Smooth muscle cell (in vitro differentiated cells): Measurements from ENCODE around the gene HIBCH. TPM values are rescaled to one million over a fixed set of nuclear protein-coding genes. Genes with fewer than 3 reads are reported as not detected.
"Not testable (repeated sequence)": the region's sequence is repeated elsewhere in the genome, so short reads cannot be mapped to it uniquely, and the experiment has no call there.

Source experiments
- DNase-seq: peaks from one replicate; lab custom pipeline; 2025; ENCODE audit not compliant: unreplicated experiment; lab: John Stamatoyannopoulos, UW
- H2AFZ ChIP-seq: fragments of 200-600 bp; sonication (generic); 2 replicates; pipeline ENCODE4 v1.6.0; 2016; ENCODE audit warnings: antibody characterized with exemption, low read depth, mild to moderate bottlenecking
- H3F3A ChIP-seq: fragments of 200-600 bp; sonication (generic); 2 replicates; pipeline ENCODE4 v1.6.0; 2017; ENCODE audit warnings: antibody characterized with exemption, low read depth
- H3K27ac ChIP-seq: fragments of 200-600 bp; sonication (generic); 2 replicates; pipeline ENCODE4 v1.5.1; 2016; ENCODE audit warnings: low read depth, mild to moderate bottlenecking
- H3K27me3 ChIP-seq: fragments of 200-600 bp; sonication (generic); 2 replicates; pipeline ENCODE4 v1.6.1; 2016; ENCODE audit warnings: low read depth, mild to moderate bottlenecking
- H3K36me3 ChIP-seq: fragments of 200-600 bp; sonication (generic); 2 replicates; pipeline ENCODE4 v1.5.1; 2016; ENCODE audit warnings: low read depth
- H3K4me1 ChIP-seq: fragments of 200-600 bp; sonication (generic); 2 replicates; pipeline ENCODE4 v1.5.1; 2016; ENCODE audit warnings: low read depth
- H3K4me2 ChIP-seq: fragments of 200-600 bp; sonication (generic); 2 replicates; pipeline ENCODE4 v1.6.0; 2016; ENCODE audit warnings: mild to moderate bottlenecking
- H3K4me3 ChIP-seq: fragments of 200-600 bp; sonication (generic); 2 replicates; pipeline ENCODE4 v1.5.1; 2016; ENCODE audit warnings: mild to moderate bottlenecking
- H3K79me2 ChIP-seq: fragments of 200-600 bp; sonication (generic); 2 replicates; pipeline ENCODE4 v1.6.0; 2016; ENCODE audit warnings: low read depth, mild to moderate bottlenecking
- H3K9ac ChIP-seq: fragments of 200-600 bp; sonication (generic); 2 replicates; pipeline ENCODE4 v1.6.0; 2016; ENCODE audit warnings: low read depth
- H3K9me3 ChIP-seq: fragments of 200-600 bp; sonication (generic); replicated peaks from 2 replicates; pipeline ENCODE4 v1.5.1; 2016; ENCODE audit warnings: low read depth
- H4K20me1 ChIP-seq: fragments of 200-600 bp; sonication (generic); 2 replicates; pipeline ENCODE4 v1.6.0; 2016; ENCODE audit warnings: low read depth
- WGBS: methylation state at CpG from one replicate; pipeline ENCODE4 v1.1.7; 2016; ENCODE audit warnings: low lambda C conversion rate; 5-methylcytosine and 5-hydroxymethylcytosine counted together
- polyA plus RNA-seq: library from polyadenylated mRNA; unstranded; fragments of >200 nt; fragmentation: Nextera tagmentation; extraction: Ambion mirVana; gene quantifications from 2 replicates; pipeline ENCODE4 v1.2.1, GENCODE V29; 2016
- total RNA-seq: library from RNA; depleted of rRNA; stranded (reverse); fragments of >200 nt; gene quantifications from 2 replicates; pipeline ENCODE4 v1.2.3, GENCODE V29; 2014
- TF ChIP-seq, protein P1 (sequence below): fragments of 200-600 bp; sonication (generic); IDR thresholded peaks from 2 replicates; pipeline ENCODE4 v1.5.1; 2017; ENCODE audit warnings: borderline replicate concordance, mild to moderate bottlenecking, antibody characterized with exemption; ENCODE audit not compliant: insufficient read depth, poor library complexity, severe bottlenecking

HIBCH gene
- total and polyA plus RNA-seq, 2 experiments from 2014 or later = 16.6 to 18.1 TPM

DNA sequence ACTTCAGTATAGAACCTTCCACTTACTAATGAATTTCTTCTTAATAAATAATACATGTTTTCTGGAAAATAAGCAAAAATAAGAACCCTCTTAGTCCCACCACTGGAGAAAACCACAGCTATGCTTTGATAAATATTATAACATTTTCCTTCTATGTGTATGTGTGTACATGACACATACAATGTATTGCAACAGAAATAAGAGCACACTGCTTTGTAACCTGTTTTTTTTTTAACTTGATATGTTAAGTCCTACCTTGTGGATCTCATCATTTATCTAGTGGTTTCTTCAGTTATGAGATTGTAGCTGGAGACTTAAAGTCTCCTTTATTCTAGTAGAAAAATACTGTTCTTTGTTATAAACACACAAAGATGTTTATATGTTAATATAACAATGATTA is 40.9 kb upstream of the HIBCH start:
- Histone ChIP-seq H2AFZ (no peak overlapping the region), H3K4me1 (no peaks in the 10 kb centered on the region), H3K9me3 (no peaks in the 10 kb centered on the region), H3K36me3 (peaks cover 3% of the 10 kb centered on the region), H3K27me3 (no peaks in the 10 kb centered on the region), H4K20me1 (no peaks in the 10 kb centered on the region), H3K79me2 (no peaks in the 10 kb centered on the region), H3K4me2 (no peak overlapping the region), H3F3A (no peaks in the 10 kb centered on the region), H3K27ac (no peak overlapping the region), H3K4me3 (no peak overlapping the region), H3K9ac (no peak overlapping the region)
- TF ChIP-seq, protein P1, sequence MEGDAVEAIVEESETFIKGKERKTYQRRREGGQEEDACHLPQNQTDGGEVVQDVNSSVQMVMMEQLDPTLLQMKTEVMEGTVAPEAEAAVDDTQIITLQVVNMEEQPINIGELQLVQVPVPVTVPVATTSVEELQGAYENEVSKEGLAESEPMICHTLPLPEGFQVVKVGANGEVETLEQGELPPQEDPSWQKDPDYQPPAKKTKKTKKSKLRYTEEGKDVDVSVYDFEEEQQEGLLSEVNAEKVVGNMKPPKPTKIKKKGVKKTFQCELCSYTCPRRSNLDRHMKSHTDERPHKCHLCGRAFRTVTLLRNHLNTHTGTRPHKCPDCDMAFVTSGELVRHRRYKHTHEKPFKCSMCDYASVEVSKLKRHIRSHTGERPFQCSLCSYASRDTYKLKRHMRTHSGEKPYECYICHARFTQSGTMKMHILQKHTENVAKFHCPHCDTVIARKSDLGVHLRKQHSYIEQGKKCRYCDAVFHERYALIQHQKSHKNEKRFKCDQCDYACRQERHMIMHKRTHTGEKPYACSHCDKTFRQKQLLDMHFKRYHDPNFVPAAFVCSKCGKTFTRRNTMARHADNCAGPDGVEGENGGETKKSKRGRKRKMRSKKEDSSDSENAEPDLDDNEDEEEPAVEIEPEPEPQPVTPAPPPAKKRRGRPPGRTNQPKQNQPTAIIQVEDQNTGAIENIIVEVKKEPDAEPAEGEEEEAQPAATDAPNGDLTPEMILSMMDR = no peak
- DNase-seq = no peak

- H3K27me3 ChIP-seq, DNase-seq, H3K9ac ChIP-seq, H3K4me1 ChIP-seq, H3K79me2 ChIP-seq, H4K20me1 ChIP-seq, H3F3A ChIP-seq, H3K4me3 ChIP-seq, H3K9me3 ChIP-seq, H2AFZ ChIP-seq, H3K36me3 ChIP-seq, H3K27ac ChIP-seq, H3K4me2 ChIP-seq: not testable (repeated sequence)
- 84% methylated on average over 8 of the region's 8 CpGs for WGBS
Measured at GRCh38 chr2:190358655-190359448, 39.2 kb upstream of the HIBCH start.

DNA sequence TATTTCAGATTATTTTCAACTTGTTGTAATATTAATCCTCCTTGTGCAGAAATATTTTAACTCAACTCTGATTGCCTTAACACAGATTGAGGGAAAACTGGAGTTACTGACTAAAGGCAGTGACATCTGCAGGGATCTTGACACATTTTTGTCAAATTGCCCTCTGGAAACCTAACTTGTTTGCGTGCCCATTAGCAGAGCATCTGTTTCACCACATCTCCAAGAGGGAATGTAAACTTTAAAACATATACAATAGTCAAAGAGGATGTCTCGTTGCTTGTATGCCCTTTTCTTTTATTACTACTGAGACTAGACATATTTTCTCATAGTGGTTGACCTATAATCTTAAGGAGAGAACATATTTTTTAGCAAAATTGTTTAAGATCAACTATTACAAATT is 38.0 kb upstream of the HIBCH start:
- no peak overlapping the region for H3K27ac ChIP-seq

DNA sequence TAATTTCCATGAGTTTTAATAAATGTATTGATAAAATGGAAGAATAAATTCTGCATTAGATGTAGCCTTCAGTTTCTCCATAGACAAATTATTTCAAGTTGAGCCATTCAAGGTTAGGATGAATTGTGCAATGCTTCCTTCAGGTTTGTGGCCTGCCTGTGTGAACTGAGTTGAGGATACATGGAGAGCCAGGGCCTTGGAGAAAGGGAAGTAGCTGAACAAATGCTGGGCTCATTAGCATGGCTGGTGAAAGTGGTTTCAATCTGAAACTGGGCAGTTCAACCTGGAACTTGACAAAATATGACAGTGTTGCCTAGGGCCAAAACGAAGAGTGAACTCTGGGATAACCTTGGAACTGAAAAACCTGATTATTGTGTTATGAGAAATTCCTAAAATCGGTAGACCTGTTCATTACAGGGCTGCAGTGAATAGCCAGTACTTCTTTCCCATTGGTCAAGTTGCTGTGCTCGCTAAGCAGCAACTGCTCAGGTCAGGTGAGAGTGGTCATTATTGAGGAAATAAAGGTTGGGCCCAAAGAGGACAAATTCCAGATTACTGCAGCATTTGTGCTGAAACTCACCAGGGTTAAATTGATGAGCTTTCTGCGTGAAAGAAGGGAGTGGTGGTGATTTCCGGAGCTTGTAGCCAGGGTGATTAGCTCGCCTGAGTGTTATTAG is 36.5 kb upstream of the HIBCH start:
- WGBS = 80% methylated on average over 6 of the region's 6 CpGs
- Histone ChIP-seq H3K4me1 (no peaks in the 10 kb centered on the region), H3K4me3 (no peak overlapping the region), H2AFZ (no peak overlapping the region), H4K20me1 (no peaks in the 10 kb centered on the region), H3K9me3 (no peaks in the 10 kb centered on the region), H3K27me3 (no peaks in the 10 kb centered on the region), H3K36me3 (peaks cover 3% of the 10 kb centered on the region), H3F3A (no peaks in the 10 kb centered on the region), H3K79me2 (no peaks in the 10 kb centered on the region), H3K4me2 (no peak overlapping the region), H3K9ac (no peak overlapping the region), H3K27ac (no peak overlapping the region)
- TF ChIP-seq, protein P1 = no peak
- DNase-seq = no peak

More for the DNA sequence above, 38.0 kb upstream of the HIBCH start:
- WGBS = 66% methylated on average over 2 of the region's 2 CpGs
- Histone ChIP-seq H3K27me3 (no peaks in the 10 kb centered on the region), H3K4me2 (no peak overlapping the region), H3K4me1 (no peaks in the 10 kb centered on the region), H4K20me1 (no peaks in the 10 kb centered on the region), H3F3A (no peaks in the 10 kb centered on the region), H2AFZ (no peak overlapping the region), H3K9ac (no peak overlapping the region), H3K9me3 (no peaks in the 10 kb centered on the region), H3K4me3 (no peak overlapping the region), H3K79me2 (no peaks in the 10 kb centered on the region), H3K36me3 (peaks cover 3% of the 10 kb centered on the region)
- TF ChIP-seq, protein P1 = no peak
- DNase-seq = no peak
